Mammary epithelial cell (primary cell): Measurements from ENCODE around the gene KCNIP3.

Experiments
- EZH2 ChIP-seq: IDR thresholded peaks from 2 replicates; pipeline ENCODE4 v1.6.1; 2012; ENCODE audit warnings: low read length, inconsistent platforms, borderline replicate concordance
- TF ChIP-seq, protein P1 (sequence below), 2 donors: IDR thresholded peaks in 1 of 2; conservative IDR thresholded peaks in 1 of 2; 2 replicates each; pipeline ENCODE4 v1.5.1; 2011 to 2012; ENCODE audit warnings: inconsistent platforms in 2 of 2, low read length in 2 of 2, mild to moderate bottlenecking in 2 of 2, control low read depth in 1 of 2, low read depth in 1 of 2; ENCODE audit not compliant: insufficient read depth in 1 of 2; ENCODE audit errors: extremely low read depth in 1 of 2

DNA sequence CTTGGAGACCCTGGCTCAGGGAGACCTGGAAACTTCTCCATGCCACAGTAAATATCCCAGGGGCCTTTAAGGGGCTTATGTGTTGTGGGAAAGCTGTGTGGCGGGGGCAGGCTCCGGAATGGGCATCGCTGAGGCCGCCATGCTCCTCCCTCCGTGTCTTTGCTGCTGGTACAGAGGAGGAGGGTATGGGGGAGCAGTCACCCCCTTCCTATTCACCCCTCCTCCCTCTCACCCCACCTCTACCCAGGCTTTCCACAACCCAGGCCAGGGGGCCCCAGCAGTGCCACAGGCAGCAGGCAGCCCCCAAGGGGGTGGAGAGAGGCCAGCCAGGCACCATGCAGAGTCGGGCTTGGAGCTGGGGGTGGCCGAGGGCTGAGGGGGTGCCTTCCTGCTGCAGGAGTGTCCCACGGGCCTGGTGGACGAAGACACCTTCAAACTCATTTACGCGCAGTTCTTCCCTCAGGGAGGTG is 77.3 kb downstream of the KCNIP3 start:
- TF ChIP-seq, protein P1, sequence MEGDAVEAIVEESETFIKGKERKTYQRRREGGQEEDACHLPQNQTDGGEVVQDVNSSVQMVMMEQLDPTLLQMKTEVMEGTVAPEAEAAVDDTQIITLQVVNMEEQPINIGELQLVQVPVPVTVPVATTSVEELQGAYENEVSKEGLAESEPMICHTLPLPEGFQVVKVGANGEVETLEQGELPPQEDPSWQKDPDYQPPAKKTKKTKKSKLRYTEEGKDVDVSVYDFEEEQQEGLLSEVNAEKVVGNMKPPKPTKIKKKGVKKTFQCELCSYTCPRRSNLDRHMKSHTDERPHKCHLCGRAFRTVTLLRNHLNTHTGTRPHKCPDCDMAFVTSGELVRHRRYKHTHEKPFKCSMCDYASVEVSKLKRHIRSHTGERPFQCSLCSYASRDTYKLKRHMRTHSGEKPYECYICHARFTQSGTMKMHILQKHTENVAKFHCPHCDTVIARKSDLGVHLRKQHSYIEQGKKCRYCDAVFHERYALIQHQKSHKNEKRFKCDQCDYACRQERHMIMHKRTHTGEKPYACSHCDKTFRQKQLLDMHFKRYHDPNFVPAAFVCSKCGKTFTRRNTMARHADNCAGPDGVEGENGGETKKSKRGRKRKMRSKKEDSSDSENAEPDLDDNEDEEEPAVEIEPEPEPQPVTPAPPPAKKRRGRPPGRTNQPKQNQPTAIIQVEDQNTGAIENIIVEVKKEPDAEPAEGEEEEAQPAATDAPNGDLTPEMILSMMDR (conservative IDR thresholded peaks at IDR 0.05 in 1 of 2, IDR thresholded peaks at IDR 0.05 in 1 of 2; ENCODE audit: extremely low read depth in 1 of 2, insufficient read depth in 1 of 2, low read depth in 1 of 2, low read length in 2 of 2): no peak
- TF ChIP-seq EZH2: no peak
